Esophagus squamous epithelium (tissue), 5 donors: ENCODE measurements around the gene ASTN1. TPM values are rescaled to one million over a fixed set of nuclear protein-coding genes. Genes with fewer than 3 reads are reported as not detected.

Experiments
- DNase-seq: peaks from one replicate; lab custom pipeline; 2025; lab: John Stamatoyannopoulos, UW
- H3K27ac ChIP-seq, 4 donors: fragments of 200-600 bp; sonication (generic); one replicate each; pipeline ENCODE4 v1.5.1; 2016 to 2019; ENCODE audit warnings: mild to moderate bottlenecking in 1 of 4
- H3K27me3 ChIP-seq, 4 donors: fragments of 200-600 bp; sonication (generic); 1 replicate in 3 of 4; 2 replicates in 1 of 4; pipeline versions ENCODE4 v1.5.1 to v1.6.0; 2017 to 2021; ENCODE audit warnings: antibody characterized with exemption in 1 of 4
- H3K36me3 ChIP-seq, 3 donors: fragments of 200-600 bp; sonication (generic); one replicate each; pipeline ENCODE4 v1.5.1; 2016 to 2019
- H3K4me1 ChIP-seq, 3 donors: fragments of 200-600 bp; sonication (generic); one replicate each; pipeline ENCODE4 v1.5.1; 2017 to 2019
- H3K4me3 ChIP-seq, 4 donors: fragments of 200-600 bp; sonication (generic); 1 replicate in 3 of 4; 2 replicates in 1 of 4; pipeline ENCODE4 v1.5.1; 2016 to 2019; ENCODE audit warnings: mild to moderate bottlenecking in 2 of 4, moderate library complexity in 1 of 4
- H3K9me3 ChIP-seq, 3 donors: fragments of 200-600 bp; sonication (generic); one replicate each; pipeline ENCODE4 v1.5.1; 2016 to 2019
- POLR2A ChIP-seq, 4 donors: fragments of 450-650 bp; IDR thresholded peaks; one replicate each; pipeline ENCODE4 v1.6.1; 2017; ENCODE audit warnings: antibody characterized with exemption in 4 of 4, mild to moderate bottlenecking in 4 of 4, moderate library complexity in 3 of 4
- WGBS, 2 donors: methylation state at CpG; one replicate each; pipeline ENCODE4 v1.1.5; 2018; 5-methylcytosine and 5-hydroxymethylcytosine counted together
- intact Hi-C: fragments of 100-400 bp; cut with DNase I; formaldehyde crosslinking; loops from one replicate; pipeline ENCODE4 v1.15.0; 2022
- total RNA-seq, 4 donors: library from RNA; depleted of rRNA; stranded (reverse); fragments of >200 nt; gene quantifications; one replicate each; pipeline ENCODE4 v1.1.0, GENCODE V29; 2016
- TF ChIP-seq, protein P1 (sequence below), 6 experiments: fragments of 450-650 bp in 4 of 6; fragments of 200-600 bp in 2 of 6; sonication (generic) in 2 of 6; IDR thresholded peaks; one replicate each; pipeline ENCODE4 v1.5.1; 2016 to 2019; ENCODE audit warnings: antibody characterized with exemption in 6 of 6, mild to moderate bottlenecking in 4 of 6, moderate library complexity in 4 of 6
- donor health status: DM: yes; HTN: yes; CAD: no.

Gene ASTN1
- total RNA-seq, 4 donors from 2014 or later, result under 0.01 TPM; not detected in 3

GRCh38 chr1:176888471-176889032 is 276.0 kb downstream of the ASTN1 start:
- no peak for DNase-seq
- TF ChIP-seq POLR2A (IDR thresholded peaks at IDR 0.05), result no peak
- TF ChIP-seq, protein P1, sequence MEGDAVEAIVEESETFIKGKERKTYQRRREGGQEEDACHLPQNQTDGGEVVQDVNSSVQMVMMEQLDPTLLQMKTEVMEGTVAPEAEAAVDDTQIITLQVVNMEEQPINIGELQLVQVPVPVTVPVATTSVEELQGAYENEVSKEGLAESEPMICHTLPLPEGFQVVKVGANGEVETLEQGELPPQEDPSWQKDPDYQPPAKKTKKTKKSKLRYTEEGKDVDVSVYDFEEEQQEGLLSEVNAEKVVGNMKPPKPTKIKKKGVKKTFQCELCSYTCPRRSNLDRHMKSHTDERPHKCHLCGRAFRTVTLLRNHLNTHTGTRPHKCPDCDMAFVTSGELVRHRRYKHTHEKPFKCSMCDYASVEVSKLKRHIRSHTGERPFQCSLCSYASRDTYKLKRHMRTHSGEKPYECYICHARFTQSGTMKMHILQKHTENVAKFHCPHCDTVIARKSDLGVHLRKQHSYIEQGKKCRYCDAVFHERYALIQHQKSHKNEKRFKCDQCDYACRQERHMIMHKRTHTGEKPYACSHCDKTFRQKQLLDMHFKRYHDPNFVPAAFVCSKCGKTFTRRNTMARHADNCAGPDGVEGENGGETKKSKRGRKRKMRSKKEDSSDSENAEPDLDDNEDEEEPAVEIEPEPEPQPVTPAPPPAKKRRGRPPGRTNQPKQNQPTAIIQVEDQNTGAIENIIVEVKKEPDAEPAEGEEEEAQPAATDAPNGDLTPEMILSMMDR (IDR thresholded peaks at IDR 0.05), result no peak
- no peak overlapping the region for H3K4me3 ChIP-seq
- no peaks in the 10 kb centered on the region for H3K36me3 ChIP-seq
- H3K27ac ChIP-seq, result no peak overlapping the region
- intact Hi-C loops, result no loop called here
- no peaks in the 10 kb centered on the region for H3K4me1 ChIP-seq
- 71 to 74% methylated on average over 3 of the region's 3 CpGs for WGBS, 2 donors
- H3K27me3 ChIP-seq, result peaks cover 0 to 8% (median 0%) of the 10 kb centered on the region in 4 donors
- H3K9me3 ChIP-seq, result no peaks in the 10 kb centered on the region

GRCh38 chr1:176885751-176886150 is 278.8 kb downstream of the ASTN1 start:
- no peak overlapping the region for H3K27ac ChIP-seq
- no peaks in the 10 kb centered on the region for H3K9me3 ChIP-seq
- H3K36me3 ChIP-seq, result no peaks in the 10 kb centered on the region
- no peak overlapping the region for H3K4me3 ChIP-seq
- H3K4me1 ChIP-seq, result no peaks in the 10 kb centered on the region
- intact Hi-C loops, result no loop called here
- no peaks in the 10 kb centered on the region for H3K27me3 ChIP-seq
- TF ChIP-seq, protein P1 (IDR thresholded peaks at IDR 0.05), result no peak
- no peak for TF ChIP-seq POLR2A (IDR thresholded peaks at IDR 0.05)
- 53 to 58% methylated on average over 2 of the region's 2 CpGs for WGBS, 2 donors
- DNase-seq, result no peak

GRCh38 chr1:176885341-176885740 is 279.2 kb downstream of the ASTN1 start:
- H3K9me3 ChIP-seq, result no peaks in the 10 kb centered on the region
- no peak overlapping the region for H3K4me3 ChIP-seq
- no peak overlapping the region for H3K27ac ChIP-seq
- TF ChIP-seq, protein P1 (IDR thresholded peaks at IDR 0.05), result no peak
- no peak for TF ChIP-seq POLR2A (IDR thresholded peaks at IDR 0.05)
- intact Hi-C loops, result no loop called here
- WGBS, 2 donors, result 60 to 85% methylated on average over 3 of the region's 3 CpGs
- no peaks in the 10 kb centered on the region for H3K36me3 ChIP-seq
- no peaks in the 10 kb centered on the region for H3K4me1 ChIP-seq
- H3K27me3 ChIP-seq, result no peaks in the 10 kb centered on the region
- DNase-seq, result no peak

GRCh38 chr1:176884911-176885310 is 279.6 kb downstream of the ASTN1 start:
- H3K27me3 ChIP-seq, result no peaks in the 10 kb centered on the region
- no peaks in the 10 kb centered on the region for H3K4me1 ChIP-seq
- intact Hi-C loops, result loop anchor here (5.0 kb wide), 1 partner anchor 328 kb away; no protein-coding TSS in a partner anchor
- DNase-seq, result no peak
- WGBS, 2 donors, result 80 to 88% methylated on average over 1 of the region's 1 CpG
- TF ChIP-seq POLR2A (IDR thresholded peaks at IDR 0.05), result no peak
- TF ChIP-seq, protein P1 (IDR thresholded peaks at IDR 0.05), result no peak
- no peak overlapping the region for H3K4me3 ChIP-seq
- H3K9me3 ChIP-seq, result no peaks in the 10 kb centered on the region
- no peak overlapping the region for H3K27ac ChIP-seq
- no peaks in the 10 kb centered on the region for H3K36me3 ChIP-seq

- intact Hi-C loops, result loop anchor here (5.0 kb wide), 1 partner anchor 327 kb away; no protein-coding TSS in a partner anchor
- no peak for DNase-seq
- no peak overlapping the region for H3K4me3 ChIP-seq
Measured at GRCh38 chr1:176884286-176884685, 280.2 kb downstream of the ASTN1 start.

More at GRCh38 chr1:176884286-176884685, 280.2 kb downstream of the ASTN1 start:
- Histone ChIP-seq H3K9me3 (no peaks in the 10 kb centered on the region), H3K36me3 (no peaks in the 10 kb centered on the region), H3K4me1 (no peaks in the 10 kb centered on the region), H3K27me3 (no peaks in the 10 kb centered on the region), H3K27ac (no peak overlapping the region)
- 42% methylated on average over 3 of the region's 4 CpGs for WGBS, 2 donors
- no peak for TF ChIP-seq POLR2A (IDR thresholded peaks at IDR 0.05)
- TF ChIP-seq, protein P1 (IDR thresholded peaks at IDR 0.05), result no peak
